Testis (tissue), 3 donors: Measurements from ENCODE around the gene CEP83. TPM values are rescaled to one million over a fixed set of nuclear protein-coding genes. Genes with fewer than 3 reads are reported as not detected.

Experiments used
- DNase-seq: peaks from one replicate; pipeline ENCODE4 v3.0.0-alpha.2; 2019
- H3K27ac ChIP-seq, 2 donors: fragments of 200-600 bp; sonication (generic); one replicate each; pipeline ENCODE4 v1.5.1; 2019
- H3K27me3 ChIP-seq: fragments of 200-600 bp; sonication (generic); one replicate; pipeline ENCODE4 v1.5.1; 2019
- H3K36me3 ChIP-seq: fragments of 200-600 bp; sonication (generic); one replicate; pipeline ENCODE4 v1.5.1; 2017; ENCODE audit warnings: low read depth; ENCODE audit errors: missing control alignments
- H3K4me1 ChIP-seq: fragments of 200-600 bp; sonication (generic); one replicate; pipeline ENCODE4 v1.5.1; 2019
- H3K4me3 ChIP-seq, 2 donors: fragments of 200-600 bp; sonication (generic); one replicate each; pipeline ENCODE4 v1.5.1; 2017 to 2019
- H3K9me3 ChIP-seq: fragments of 200-600 bp; sonication (generic); one replicate; pipeline ENCODE4 v1.5.1; 2017
- POLR2A ChIP-seq: fragments of 450-650 bp; IDR thresholded peaks from one replicate; pipeline ENCODE4 v1.6.1; 2017; ENCODE audit warnings: antibody characterized with exemption, mild to moderate bottlenecking, moderate library complexity
- WGBS, 2 donors: methylation state at CpG; one replicate each; pipeline ENCODE4 v1.1.5; 2018; 5-methylcytosine and 5-hydroxymethylcytosine counted together
- intact Hi-C: fragments of 100-400 bp; cut with DNase I; formaldehyde crosslinking; loops from one replicate; pipeline ENCODE4 v1.15.1; 2023; ENCODE audit warnings: low total_unique reads
- polyA plus RNA-seq: library from polyadenylated mRNA; stranded (reverse); fragments of 350-450 nt; fragmentation: Illumina TruSeq; extraction: RNeasy Lipid Tissue Mini Kit (QIAGEN cat#74804); gene quantifications from one replicate; pipeline ENCODE4 v1.2.3, GENCODE V29; 2014; ENCODE audit warnings: low read depth, low replicate concordance; ENCODE audit not compliant: insufficient read depth
- total RNA-seq, 2 donors: library from RNA; depleted of rRNA; stranded (reverse); fragments of >200 nt; gene quantifications; one replicate each; pipeline ENCODE4 v1.2.3, GENCODE V29; 2016
- TF ChIP-seq, protein P1 (sequence below), 3 experiments: fragments of 450-650 bp in 2 of 3; fragments of 200-600 bp in 1 of 3; sonication (generic) in 1 of 3; IDR thresholded peaks; one replicate each; pipeline ENCODE4 v1.5.1; 2016 to 2019; ENCODE audit warnings: antibody characterized with exemption in 3 of 3, mild to moderate bottlenecking in 2 of 3, moderate library complexity in 1 of 3

The CEP83 gene
- total and polyA plus RNA-seq, 3 donors from 2014 or later: 17.9 to 64.1 (median 48.4) TPM

DNA sequence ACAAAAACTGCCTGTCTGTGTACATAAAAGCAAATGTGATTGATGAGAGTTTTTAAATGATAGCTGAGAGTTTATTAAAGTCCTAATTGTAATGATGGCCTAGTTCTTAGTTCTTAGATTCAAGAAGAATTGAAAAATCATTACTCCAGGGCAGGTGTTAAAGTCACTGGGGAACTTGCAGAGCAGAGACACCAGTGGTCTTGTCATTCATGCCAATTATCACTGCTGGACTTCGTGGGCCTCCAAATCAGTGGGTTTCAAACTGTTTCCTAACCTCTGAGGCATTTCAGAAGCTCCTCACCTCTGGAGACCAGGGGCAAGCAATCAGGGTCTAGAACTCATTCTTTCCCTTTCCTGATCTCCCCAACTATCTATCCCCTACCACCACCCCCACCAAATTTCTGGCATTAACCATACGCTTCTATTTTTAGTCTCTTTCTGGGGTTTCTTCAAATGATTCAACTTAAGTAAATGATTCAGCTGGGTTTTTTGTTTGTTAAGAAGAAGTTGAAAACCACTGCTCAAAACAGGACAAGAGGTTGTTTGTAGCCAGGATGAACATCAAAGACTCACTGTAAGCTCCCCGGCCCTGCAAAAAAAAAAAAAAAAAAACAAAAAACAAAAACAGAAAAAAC is 80.1 kb downstream of the CEP83 start:
- no peaks in the 10 kb centered on the region for H3K36me3 ChIP-seq
- no peak overlapping the region for H3K27ac ChIP-seq
- TF ChIP-seq, protein P1, sequence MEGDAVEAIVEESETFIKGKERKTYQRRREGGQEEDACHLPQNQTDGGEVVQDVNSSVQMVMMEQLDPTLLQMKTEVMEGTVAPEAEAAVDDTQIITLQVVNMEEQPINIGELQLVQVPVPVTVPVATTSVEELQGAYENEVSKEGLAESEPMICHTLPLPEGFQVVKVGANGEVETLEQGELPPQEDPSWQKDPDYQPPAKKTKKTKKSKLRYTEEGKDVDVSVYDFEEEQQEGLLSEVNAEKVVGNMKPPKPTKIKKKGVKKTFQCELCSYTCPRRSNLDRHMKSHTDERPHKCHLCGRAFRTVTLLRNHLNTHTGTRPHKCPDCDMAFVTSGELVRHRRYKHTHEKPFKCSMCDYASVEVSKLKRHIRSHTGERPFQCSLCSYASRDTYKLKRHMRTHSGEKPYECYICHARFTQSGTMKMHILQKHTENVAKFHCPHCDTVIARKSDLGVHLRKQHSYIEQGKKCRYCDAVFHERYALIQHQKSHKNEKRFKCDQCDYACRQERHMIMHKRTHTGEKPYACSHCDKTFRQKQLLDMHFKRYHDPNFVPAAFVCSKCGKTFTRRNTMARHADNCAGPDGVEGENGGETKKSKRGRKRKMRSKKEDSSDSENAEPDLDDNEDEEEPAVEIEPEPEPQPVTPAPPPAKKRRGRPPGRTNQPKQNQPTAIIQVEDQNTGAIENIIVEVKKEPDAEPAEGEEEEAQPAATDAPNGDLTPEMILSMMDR (IDR thresholded peaks at IDR 0.05): no peak
- no peak for TF ChIP-seq POLR2A
- no peaks in the 10 kb centered on the region for H3K27me3 ChIP-seq
- H3K4me3 ChIP-seq: no peak overlapping the region
- WGBS, 2 donors: 64 to 86% methylated on average over 3 of the region's 3 CpGs
- no peaks in the 10 kb centered on the region for H3K4me1 ChIP-seq
- intact Hi-C loops: no loop called here
- no peak for DNase-seq
- no peaks in the 10 kb centered on the region for H3K9me3 ChIP-seq

DNA sequence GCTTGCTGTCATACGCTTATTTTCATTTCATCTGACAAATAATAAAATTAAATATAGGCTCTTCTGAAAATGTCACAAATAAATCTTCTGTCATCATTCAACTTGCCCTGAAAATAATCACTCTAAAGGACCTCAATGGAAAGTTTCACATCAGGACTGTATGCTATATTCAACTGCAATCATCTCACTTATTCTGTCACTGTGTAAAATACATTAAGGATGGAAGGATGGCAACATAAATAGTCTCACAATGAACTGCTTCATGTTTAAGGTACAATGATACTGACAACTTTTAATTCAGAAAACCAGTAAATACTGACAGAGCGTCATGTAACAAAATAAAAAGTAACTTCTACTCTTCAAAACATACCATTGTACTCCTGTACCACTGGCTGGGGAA is 82.1 kb downstream of the CEP83 start:
- no peaks in the 10 kb centered on the region for H3K27me3 ChIP-seq
- 81 to 96% methylated on average over 2 of the region's 2 CpGs for WGBS, 2 donors
- H3K4me3 ChIP-seq: no peak overlapping the region
- DNase-seq: no peak
- intact Hi-C loops: no loop called here
- no peaks in the 10 kb centered on the region for H3K4me1 ChIP-seq
- TF ChIP-seq, protein P1 (IDR thresholded peaks at IDR 0.05): no peak
- TF ChIP-seq POLR2A: no peak
- H3K9me3 ChIP-seq: no peaks in the 10 kb centered on the region
- no peaks in the 10 kb centered on the region for H3K36me3 ChIP-seq
- no peak overlapping the region for H3K27ac ChIP-seq

DNA sequence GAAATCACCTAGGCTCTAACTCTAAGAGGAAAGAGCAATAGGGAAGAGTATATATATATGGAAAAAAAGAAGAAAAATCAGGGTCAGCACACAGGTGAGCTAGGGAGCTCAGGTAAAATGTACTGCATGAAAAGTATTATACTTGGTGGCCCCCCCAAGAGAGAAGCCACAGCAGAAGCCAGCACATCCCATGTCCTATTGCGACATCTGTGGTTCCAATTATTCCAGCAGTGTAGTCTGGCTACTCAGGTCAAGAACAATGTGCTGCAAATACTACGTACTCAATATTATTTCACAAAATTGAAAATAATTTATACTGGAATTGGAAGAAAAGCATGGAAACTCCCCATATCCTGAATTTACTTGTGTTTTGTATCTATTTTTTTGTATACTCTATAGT is 85.5 kb downstream of the CEP83 start:
- no peak for DNase-seq
- Histone ChIP-seq H3K27ac (no peak overlapping the region), H3K36me3 (no peaks in the 10 kb centered on the region), H3K4me3 (no peak overlapping the region), H3K9me3 (no peaks in the 10 kb centered on the region), H3K27me3 (no peaks in the 10 kb centered on the region), H3K4me1 (no peaks in the 10 kb centered on the region)
- 89 to 96% methylated on average over 2 of the region's 2 CpGs for WGBS, 2 donors
- TF ChIP-seq POLR2A: no peak
- TF ChIP-seq, protein P1 (IDR thresholded peaks at IDR 0.05): no peak
- intact Hi-C loops: no loop called here

DNA sequence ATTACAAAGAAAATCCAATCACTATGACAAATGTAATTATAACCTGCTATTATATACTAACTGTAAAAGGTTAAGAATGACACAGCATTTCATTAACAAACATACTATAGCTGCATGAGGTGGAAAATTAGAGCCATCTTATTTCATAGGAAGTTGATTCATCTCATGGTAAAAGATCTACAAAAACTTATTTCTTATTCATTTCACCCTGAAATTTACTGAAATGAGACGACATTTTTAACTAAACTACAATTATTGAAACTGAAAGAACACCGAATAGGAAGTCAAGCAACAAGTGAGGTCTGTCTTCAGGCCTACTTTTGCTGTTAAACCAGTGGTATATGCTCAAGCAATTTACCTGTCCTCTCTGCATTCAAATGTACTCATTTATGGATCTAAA is 87.2 kb downstream of the CEP83 start:
- TF ChIP-seq POLR2A: no peak
- TF ChIP-seq, protein P1 (IDR thresholded peaks at IDR 0.05): no peak
- H3K27ac ChIP-seq: no peak overlapping the region
- H3K27me3 ChIP-seq: no peaks in the 10 kb centered on the region
- intact Hi-C loops: no loop called here
- H3K4me3 ChIP-seq: no peak overlapping the region
- WGBS, 2 donors: 79 to 95% methylated on average over 2 of the region's 2 CpGs
- no peak for DNase-seq
- no peaks in the 10 kb centered on the region for H3K4me1 ChIP-seq
- H3K36me3 ChIP-seq: no peaks in the 10 kb centered on the region
- H3K9me3 ChIP-seq: no peaks in the 10 kb centered on the region

DNA sequence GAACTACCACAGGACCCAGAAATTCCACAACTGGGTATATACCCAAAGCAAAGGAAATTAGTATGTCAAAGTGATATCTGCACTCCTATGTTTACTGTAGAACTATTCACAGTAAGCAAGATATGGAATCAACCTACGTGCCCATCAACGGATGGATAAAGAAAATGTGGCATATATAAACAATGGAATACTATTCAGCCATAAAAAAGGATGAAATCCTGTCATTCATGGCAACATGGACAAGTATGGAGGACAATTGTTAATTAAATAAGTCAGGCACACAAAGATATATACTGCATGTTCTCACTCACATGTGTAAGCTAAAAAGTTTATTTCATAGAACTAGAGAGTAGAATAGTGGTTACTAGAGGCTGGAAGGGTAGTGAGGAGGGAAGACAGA is 97.0 kb downstream of the CEP83 start:
- Histone ChIP-seq H3K36me3 (no peaks in the 10 kb centered on the region), H3K27me3 (no peaks in the 10 kb centered on the region), H3K9me3 (no peaks in the 10 kb centered on the region), H3K4me1 (no peaks in the 10 kb centered on the region), H3K4me3 (no peak overlapping the region), H3K27ac (no peak overlapping the region)
- TF ChIP-seq, protein P1 (IDR thresholded peaks at IDR 0.05): no peak
- no peak for TF ChIP-seq POLR2A
- WGBS, 2 donors: 91 to 98% methylated on average over 2 of the region's 2 CpGs
- intact Hi-C loops: no loop called here
- no peak for DNase-seq
